Neutrophil (primary cell): ENCODE data around the gene TMEFF2.

Experiments
- H3K27ac ChIP-seq: fragments of 200-600 bp; sonication (generic); 2 replicates; pipeline ENCODE4 v1.5.1; 2016; ENCODE audit warnings: mild to moderate bottlenecking, moderate library complexity
- H3K27me3 ChIP-seq: fragments of 200-600 bp; sonication (generic); 2 replicates; pipeline ENCODE4 v1.6.0; 2016; ENCODE audit warnings: mild to moderate bottlenecking
- H3K36me3 ChIP-seq: fragments of 200-600 bp; sonication (generic); 2 replicates; pipeline ENCODE4 v1.5.1; 2017
- H3K4me1 ChIP-seq, 2 experiments: fragments of 200-600 bp in 1 of 2; sonication (generic) in 1 of 2; 1 replicate in 1 of 2; 2 replicates in 1 of 2; pipeline versions ENCODE4 v1.5.1 to v1.6.1; 2013 to 2016; ENCODE audit warnings: low read depth in 1 of 2, low read length in 1 of 2, mild to moderate bottlenecking in 1 of 2, moderate library complexity in 1 of 2; ENCODE audit not compliant: control insufficient read depth in 1 of 2, insufficient read depth in 1 of 2
- H3K4me3 ChIP-seq, 2 experiments: fragments of 200-600 bp in 1 of 2; sonication (generic) in 1 of 2; 1 replicate in 1 of 2; 2 replicates in 1 of 2; pipeline ENCODE4 v1.5.1; 2013 to 2016; ENCODE audit warnings: low read depth in 1 of 2, low read length in 1 of 2, mild to moderate bottlenecking in 1 of 2, moderate library complexity in 1 of 2
- H3K9me3 ChIP-seq: fragments of 200-600 bp; sonication (generic); 2 replicates; pipeline ENCODE4 v1.5.1; 2016
- TF ChIP-seq, protein P1 (sequence below): fragments of 200-600 bp; sonication (generic); IDR thresholded peaks from 2 replicates; pipeline ENCODE4 v1.5.1; 2016; ENCODE audit warnings: antibody characterized with exemption

TMEFF2 gene

DNA sequence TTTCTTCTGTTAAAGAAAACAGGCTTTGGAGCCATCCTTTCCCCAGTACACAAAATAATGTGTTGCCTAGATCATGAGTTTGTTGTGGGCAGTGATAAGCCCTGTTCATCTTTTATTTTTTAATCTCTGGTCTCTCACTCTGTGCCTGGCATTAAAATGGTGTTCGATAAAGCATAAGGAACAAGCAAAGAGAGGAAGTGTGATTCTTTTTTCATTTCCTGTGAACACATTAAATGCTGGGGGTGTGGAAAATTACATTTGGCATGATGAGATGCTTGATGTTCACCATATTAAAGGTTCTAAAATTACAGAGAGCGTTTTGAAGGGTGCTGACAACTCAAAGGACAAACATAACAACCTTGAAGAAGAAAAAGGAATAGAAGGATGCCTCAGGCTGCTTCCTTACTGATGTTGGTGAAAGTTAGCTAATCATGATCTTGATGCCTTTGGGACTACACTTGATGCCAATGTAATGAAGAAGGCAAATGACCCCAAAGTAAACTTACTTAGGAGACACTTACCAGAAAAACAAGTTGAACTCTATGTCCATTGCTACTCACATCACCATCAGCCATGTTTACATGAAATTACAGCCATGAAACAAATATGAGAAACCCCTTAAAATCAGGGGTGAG lies 33.0 kb downstream of the TMEFF2 start:
- Histone ChIP-seq H3K4me3 (no peak overlapping the region), H3K27me3 (no peaks in the 10 kb centered on the region), H3K27ac (no peak overlapping the region), H3K9me3 (no peaks in the 10 kb centered on the region), H3K36me3 (no peaks in the 10 kb centered on the region), H3K4me1 (no peaks in the 10 kb centered on the region)
- TF ChIP-seq, protein P1, sequence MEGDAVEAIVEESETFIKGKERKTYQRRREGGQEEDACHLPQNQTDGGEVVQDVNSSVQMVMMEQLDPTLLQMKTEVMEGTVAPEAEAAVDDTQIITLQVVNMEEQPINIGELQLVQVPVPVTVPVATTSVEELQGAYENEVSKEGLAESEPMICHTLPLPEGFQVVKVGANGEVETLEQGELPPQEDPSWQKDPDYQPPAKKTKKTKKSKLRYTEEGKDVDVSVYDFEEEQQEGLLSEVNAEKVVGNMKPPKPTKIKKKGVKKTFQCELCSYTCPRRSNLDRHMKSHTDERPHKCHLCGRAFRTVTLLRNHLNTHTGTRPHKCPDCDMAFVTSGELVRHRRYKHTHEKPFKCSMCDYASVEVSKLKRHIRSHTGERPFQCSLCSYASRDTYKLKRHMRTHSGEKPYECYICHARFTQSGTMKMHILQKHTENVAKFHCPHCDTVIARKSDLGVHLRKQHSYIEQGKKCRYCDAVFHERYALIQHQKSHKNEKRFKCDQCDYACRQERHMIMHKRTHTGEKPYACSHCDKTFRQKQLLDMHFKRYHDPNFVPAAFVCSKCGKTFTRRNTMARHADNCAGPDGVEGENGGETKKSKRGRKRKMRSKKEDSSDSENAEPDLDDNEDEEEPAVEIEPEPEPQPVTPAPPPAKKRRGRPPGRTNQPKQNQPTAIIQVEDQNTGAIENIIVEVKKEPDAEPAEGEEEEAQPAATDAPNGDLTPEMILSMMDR = no peak

DNA sequence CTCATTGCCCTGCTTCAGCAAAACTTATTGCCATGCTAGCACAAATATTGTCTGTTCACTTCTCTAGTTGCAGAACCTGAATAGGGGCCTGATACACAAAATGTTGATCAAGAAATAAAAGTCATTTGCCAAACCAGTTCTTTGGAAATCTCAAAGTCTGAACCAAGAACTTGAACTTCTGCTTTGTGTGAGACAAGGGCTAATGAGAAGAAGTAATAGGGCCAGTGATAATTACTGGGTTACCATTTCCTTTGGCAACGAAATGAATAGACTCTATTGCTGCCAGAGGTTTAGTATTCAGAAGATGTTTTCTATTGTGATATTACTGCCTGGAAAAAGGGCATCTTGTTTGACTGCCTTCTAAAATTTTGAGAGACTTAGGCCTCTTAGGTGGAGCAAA lies 35.0 kb downstream of the TMEFF2 start:
- H3K36me3 ChIP-seq = no peaks in the 10 kb centered on the region
- TF ChIP-seq, protein P1 = no peak
- H3K9me3 ChIP-seq = no peaks in the 10 kb centered on the region
- H3K4me1 ChIP-seq = no peaks in the 10 kb centered on the region
- no peaks in the 10 kb centered on the region for H3K27me3 ChIP-seq
- H3K27ac ChIP-seq = no peak overlapping the region
- H3K4me3 ChIP-seq = no peak overlapping the region

DNA sequence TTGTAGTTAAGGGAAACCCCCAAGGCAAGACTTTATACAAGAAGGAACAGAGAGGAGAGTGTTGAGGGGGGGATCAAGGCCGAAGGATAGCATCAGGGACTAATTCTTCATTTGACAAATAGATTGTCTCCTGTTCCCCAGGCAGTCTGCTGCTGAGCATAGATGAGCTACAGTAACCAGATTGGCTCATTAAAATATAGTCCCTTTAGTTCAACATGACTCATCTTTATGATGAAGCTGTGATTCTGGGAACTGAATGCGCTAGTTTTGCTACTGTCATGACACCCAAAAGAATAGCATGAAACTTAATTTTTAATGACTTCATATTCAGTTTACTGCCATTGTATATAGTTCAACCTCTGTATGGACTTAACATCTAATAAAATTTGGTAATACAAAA lies 35.5 kb downstream of the TMEFF2 start:
- Histone ChIP-seq H3K4me1 (no peaks in the 10 kb centered on the region), H3K4me3 (no peak overlapping the region), H3K27me3 (no peaks in the 10 kb centered on the region), H3K9me3 (no peaks in the 10 kb centered on the region), H3K36me3 (no peaks in the 10 kb centered on the region), H3K27ac (no peak overlapping the region)
- TF ChIP-seq, protein P1 = no peak

DNA sequence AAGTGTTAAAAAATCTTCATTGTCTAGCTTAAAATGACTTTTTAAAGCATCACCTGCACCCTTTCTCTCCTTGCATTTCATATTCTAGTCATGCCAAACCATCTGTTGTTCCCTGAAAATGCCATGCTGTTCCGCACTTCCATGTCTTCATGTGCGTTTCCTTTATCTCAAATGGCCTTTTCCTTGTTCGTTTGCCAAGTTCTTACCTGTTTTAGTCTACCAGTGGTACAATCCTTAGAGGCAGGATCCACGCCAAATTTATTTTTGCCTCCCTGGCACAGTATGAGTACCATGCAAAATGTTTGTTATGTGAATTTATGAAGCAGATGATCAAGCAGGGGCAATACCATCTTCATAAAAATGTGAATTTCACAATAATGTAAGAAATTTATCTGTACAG lies 37.0 kb downstream of the TMEFF2 start:
- TF ChIP-seq, protein P1 = no peak
- no peaks in the 10 kb centered on the region for H3K4me1 ChIP-seq
- no peak overlapping the region for H3K27ac ChIP-seq
- H3K36me3 ChIP-seq = no peaks in the 10 kb centered on the region
- H3K27me3 ChIP-seq = no peaks in the 10 kb centered on the region
- no peaks in the 10 kb centered on the region for H3K9me3 ChIP-seq
- no peak overlapping the region for H3K4me3 ChIP-seq

DNA sequence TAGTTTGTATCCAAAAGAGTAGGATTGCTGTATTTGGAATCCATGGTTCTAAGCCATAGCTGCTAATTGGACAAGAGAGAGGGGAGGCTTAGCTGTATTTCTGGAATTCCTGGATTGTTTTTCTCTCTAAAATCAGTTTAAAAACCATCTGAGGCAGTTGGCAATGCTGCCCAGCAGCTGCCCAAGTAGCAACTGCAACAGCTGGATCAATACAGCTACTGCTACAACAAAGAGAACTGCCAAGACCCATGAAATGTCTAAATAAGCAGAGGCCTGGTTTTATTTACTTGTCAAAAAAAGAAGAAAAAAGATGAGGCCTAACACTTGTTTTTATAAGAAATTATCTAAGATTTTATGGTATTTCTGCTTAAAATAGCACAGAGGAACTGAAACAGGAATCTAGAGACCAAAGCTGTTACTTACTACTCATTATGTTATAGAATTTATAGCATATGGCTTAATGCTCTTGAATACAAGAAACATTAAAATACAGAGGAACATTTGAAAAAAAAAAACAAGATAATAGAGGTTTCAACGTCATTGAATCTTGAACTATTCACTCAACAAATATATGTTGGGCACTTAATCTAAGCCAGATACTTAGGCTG lies 39.1 kb downstream of the TMEFF2 start:
- Histone ChIP-seq H3K9me3 (no peaks in the 10 kb centered on the region), H3K27ac (no peak overlapping the region), H3K4me1 (no peaks in the 10 kb centered on the region), H3K36me3 (no peaks in the 10 kb centered on the region), H3K27me3 (no peaks in the 10 kb centered on the region), H3K4me3 (no peak overlapping the region)
- TF ChIP-seq, protein P1 = no peak
